ENCODE measurements around the gene MDM2. TPM values are rescaled to one million over a fixed set of nuclear protein-coding genes. Genes with fewer than 3 reads are reported as not detected.

MDM2 gene
- total RNA-seq, 1 experiment from 2014 or later = 159 TPM

DNA sequence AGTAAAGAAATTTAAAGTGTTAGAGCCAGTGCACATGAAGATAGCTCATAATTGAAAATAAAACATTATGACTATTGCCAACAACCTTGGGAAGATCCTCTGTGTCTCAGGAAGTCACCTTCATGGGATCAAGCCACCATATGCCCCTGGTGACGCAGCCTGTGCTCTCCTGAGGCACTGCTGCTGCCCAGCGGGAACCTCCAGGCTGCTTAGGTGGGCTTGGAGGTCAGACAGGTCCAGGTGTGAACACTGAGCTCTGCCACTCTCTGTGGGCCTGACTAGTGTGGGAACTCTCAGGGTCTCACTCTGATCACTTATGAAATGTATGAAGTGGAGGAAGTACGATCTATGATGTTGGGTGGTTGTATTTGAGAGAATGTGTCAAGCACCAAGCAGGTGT lies 45.3 kb upstream of the MDM2 start:
- H3K23ac ChIP-seq (ENCODE audit: insufficient read length, low read depth, low read length) = no peak overlapping the region
- H3K27me3 ChIP-seq (ENCODE audit: insufficient read depth, low read length) = no peaks in the 10 kb centered on the region
- no peak overlapping the region for H2BK20ac ChIP-seq (ENCODE audit: low read depth, low read length, poor library complexity, severe bottlenecking)
- WGBS (ENCODE audit: extremely low coverage, insufficient read length, low lambda C conversion rate) = no CpG with 5 or more reads among the region's 3 CpGs
- H3K4me2 ChIP-seq (ENCODE audit: insufficient read depth, insufficient read length, low read length) = no peak overlapping the region
- no peaks in the 10 kb centered on the region for H3K4me1 ChIP-seq (ENCODE audit: insufficient read depth, low read length)
- H2BK15ac ChIP-seq (ENCODE audit: low read depth, low read length) = no peak overlapping the region
- H3K79me1 ChIP-seq (ENCODE audit: insufficient read depth, low read depth, low read length, poor library complexity, severe bottlenecking) = no peaks in the 10 kb centered on the region
- H4K8ac ChIP-seq (replicated peaks; ENCODE audit: insufficient read length, low read depth, low read length) = no peak overlapping the region
- no peaks in the 10 kb centered on the region for H3K79me2 ChIP-seq (ENCODE audit: insufficient read depth, low read length)
- no peaks in the 10 kb centered on the region for H3K9me3 ChIP-seq (ENCODE audit: control insufficient read depth, low read depth, low read length)
- H2AK5ac ChIP-seq (ENCODE audit: insufficient read length, low read length) = no peak overlapping the region
- H3K56ac ChIP-seq (ENCODE audit: insufficient read length, low read depth, low read length) = no peak overlapping the region
- H2AFZ ChIP-seq (ENCODE audit: low read length) = no peak overlapping the region
- no peak overlapping the region for H3K18ac ChIP-seq (ENCODE audit: insufficient read length, low read depth, low read length)
- Mint-ChIP-seq H3K27me3 (ENCODE audit: low read depth) (no peaks in the 10 kb centered on the region; the same call in 1 of the 2 replicates), H3K9me3 (no peaks in the 10 kb centered on the region), H3K27ac (no peak overlapping the region), H3K4me1 (peaks cover 3 to 5% of the 10 kb centered on the region in 2 experiments; a peak in 3 of 4 replicates), H3K36me3 (ENCODE audit: insufficient read depth in 1 of 3, low read depth in 3 of 3) (peaks cover 4 to 60% (median 56%) of the 10 kb centered on the region in 3 experiments; a peak in 6 of 7 replicates), H3K4me3 (no peak overlapping the region)
- H2BK12ac ChIP-seq (ENCODE audit: insufficient read length, low read depth, low read length) = no peak overlapping the region
- H4K5ac ChIP-seq (ENCODE audit: insufficient read length, low read depth, low read length) = no peak overlapping the region
- no peak overlapping the region for H3K14ac ChIP-seq (ENCODE audit: insufficient read depth, low read length)
- H4K20me1 ChIP-seq (ENCODE audit: control insufficient read depth, insufficient read depth, insufficient read length) = no peaks in the 10 kb centered on the region
- no peak for DNase-seq
- no peak overlapping the region for H4K91ac ChIP-seq (ENCODE audit: insufficient read length, low read depth, low read length)
- H3K4ac ChIP-seq (ENCODE audit: low read depth, low read length) = no peak overlapping the region
- no peak overlapping the region for H3K27ac ChIP-seq (ENCODE audit: insufficient read length, low read depth, low read length)
- no peak overlapping the region for H2BK5ac ChIP-seq (ENCODE audit: insufficient read length, low read length)
- H3T11ph ChIP-seq (ENCODE audit: low read length) = no peak overlapping the region
- H2BK120ac ChIP-seq (ENCODE audit: low read depth, low read length, poor library complexity, severe bottlenecking) = no peak overlapping the region
- TF ChIP-seq, protein P1, sequence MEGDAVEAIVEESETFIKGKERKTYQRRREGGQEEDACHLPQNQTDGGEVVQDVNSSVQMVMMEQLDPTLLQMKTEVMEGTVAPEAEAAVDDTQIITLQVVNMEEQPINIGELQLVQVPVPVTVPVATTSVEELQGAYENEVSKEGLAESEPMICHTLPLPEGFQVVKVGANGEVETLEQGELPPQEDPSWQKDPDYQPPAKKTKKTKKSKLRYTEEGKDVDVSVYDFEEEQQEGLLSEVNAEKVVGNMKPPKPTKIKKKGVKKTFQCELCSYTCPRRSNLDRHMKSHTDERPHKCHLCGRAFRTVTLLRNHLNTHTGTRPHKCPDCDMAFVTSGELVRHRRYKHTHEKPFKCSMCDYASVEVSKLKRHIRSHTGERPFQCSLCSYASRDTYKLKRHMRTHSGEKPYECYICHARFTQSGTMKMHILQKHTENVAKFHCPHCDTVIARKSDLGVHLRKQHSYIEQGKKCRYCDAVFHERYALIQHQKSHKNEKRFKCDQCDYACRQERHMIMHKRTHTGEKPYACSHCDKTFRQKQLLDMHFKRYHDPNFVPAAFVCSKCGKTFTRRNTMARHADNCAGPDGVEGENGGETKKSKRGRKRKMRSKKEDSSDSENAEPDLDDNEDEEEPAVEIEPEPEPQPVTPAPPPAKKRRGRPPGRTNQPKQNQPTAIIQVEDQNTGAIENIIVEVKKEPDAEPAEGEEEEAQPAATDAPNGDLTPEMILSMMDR (conservative IDR thresholded peaks at IDR 0.05) = no peak
- no peak overlapping the region for H3K9ac ChIP-seq (ENCODE audit: extremely low read depth, insufficient read length, low read length)
- H3K23me2 ChIP-seq (ENCODE audit: insufficient read length, low read depth, low read length, poor library complexity, severe bottlenecking) = no peaks in the 10 kb centered on the region
